Epithelial cell of proximal tubule (primary cell): ENCODE results near the gene C10orf53. TPM values are rescaled to one million over a fixed set of nuclear protein-coding genes. Genes with fewer than 3 reads are reported as not detected.

Experiments
- DNase-seq: peaks from one replicate; pipeline ENCODE4 v3.0.0-alpha.2; 2011; ENCODE audit warnings: low read depth
- H3K4me3 ChIP-seq: 2 replicates; pipeline ENCODE4 v1.5.1; 2011; ENCODE audit warnings: low read depth, mild to moderate bottlenecking, low read length
- total RNA-seq: library from RNA; depleted of rRNA; stranded (reverse); fragments of >200 nt; gene quantifications from 2 replicates; pipeline ENCODE4 v1.2.3, GENCODE V29; 2015
- TF ChIP-seq, protein P1 (sequence below): conservative IDR thresholded peaks from 2 replicates; pipeline ENCODE4 v1.5.1; 2012; ENCODE audit warnings: low read depth, mild to moderate bottlenecking, low read length

C10orf53 gene, protein sequence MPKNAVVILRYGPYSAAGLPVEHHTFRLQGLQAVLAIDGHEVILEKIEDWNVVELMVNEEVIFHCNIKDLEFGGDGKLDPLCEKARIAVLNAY
- not detected in 2 replicates for total RNA-seq

DNA sequence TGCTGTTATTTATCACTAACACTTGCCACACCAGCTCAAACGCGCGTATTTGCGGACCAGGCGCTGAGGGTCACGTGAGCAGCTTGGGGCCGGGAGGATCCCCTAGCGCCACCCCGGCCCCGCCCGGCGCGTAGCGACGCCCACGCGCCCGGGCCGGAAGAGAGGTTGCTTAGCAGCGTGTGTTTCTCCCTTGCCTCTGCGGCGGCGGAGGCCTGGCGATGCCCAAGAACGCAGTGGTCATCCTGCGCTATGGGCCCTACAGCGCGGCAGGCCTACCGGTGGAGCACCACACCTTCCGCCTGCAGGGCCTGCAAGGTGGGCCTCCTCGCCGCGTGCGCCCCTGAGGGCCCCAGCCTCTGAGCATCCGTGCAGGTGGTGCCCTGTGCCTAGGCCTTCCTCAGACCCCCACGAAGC is at the start of gene C10orf53:
Gene C10orf53, plus strand, starts transcription at position 172 of the 414 bp plus-strand sequence. Its CDS starts 47 bp downstream, at position 219.
- TF ChIP-seq, protein P1, sequence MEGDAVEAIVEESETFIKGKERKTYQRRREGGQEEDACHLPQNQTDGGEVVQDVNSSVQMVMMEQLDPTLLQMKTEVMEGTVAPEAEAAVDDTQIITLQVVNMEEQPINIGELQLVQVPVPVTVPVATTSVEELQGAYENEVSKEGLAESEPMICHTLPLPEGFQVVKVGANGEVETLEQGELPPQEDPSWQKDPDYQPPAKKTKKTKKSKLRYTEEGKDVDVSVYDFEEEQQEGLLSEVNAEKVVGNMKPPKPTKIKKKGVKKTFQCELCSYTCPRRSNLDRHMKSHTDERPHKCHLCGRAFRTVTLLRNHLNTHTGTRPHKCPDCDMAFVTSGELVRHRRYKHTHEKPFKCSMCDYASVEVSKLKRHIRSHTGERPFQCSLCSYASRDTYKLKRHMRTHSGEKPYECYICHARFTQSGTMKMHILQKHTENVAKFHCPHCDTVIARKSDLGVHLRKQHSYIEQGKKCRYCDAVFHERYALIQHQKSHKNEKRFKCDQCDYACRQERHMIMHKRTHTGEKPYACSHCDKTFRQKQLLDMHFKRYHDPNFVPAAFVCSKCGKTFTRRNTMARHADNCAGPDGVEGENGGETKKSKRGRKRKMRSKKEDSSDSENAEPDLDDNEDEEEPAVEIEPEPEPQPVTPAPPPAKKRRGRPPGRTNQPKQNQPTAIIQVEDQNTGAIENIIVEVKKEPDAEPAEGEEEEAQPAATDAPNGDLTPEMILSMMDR = no peak
- no peak for DNase-seq
- peak within 1 kb of the TSS; percentile 35 for H3K4me3 ChIP-seq

DNA sequence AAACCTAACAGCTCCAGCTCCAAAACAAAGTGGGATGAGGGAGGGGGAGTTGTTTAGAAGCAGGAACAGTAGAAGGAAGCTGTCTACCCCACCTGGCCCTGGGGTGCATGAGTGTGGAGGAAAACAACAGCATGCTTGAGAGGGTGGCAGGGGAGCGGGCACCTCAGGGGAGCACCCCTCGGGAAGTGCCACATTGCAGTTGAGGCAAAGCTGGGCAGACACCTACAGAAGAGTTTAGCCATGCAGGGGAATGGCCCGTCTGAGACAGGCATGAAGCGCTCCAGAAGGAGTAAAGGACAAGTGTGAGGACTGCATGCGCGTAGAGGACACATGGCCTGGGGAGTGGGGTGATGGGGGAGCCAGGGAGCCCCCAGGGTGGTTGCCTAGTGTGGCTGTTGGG is 47.5 kb upstream of the C10orf53 start:
- no peak overlapping the region for H3K4me3 ChIP-seq
- DNase-seq = no peak

DNA sequence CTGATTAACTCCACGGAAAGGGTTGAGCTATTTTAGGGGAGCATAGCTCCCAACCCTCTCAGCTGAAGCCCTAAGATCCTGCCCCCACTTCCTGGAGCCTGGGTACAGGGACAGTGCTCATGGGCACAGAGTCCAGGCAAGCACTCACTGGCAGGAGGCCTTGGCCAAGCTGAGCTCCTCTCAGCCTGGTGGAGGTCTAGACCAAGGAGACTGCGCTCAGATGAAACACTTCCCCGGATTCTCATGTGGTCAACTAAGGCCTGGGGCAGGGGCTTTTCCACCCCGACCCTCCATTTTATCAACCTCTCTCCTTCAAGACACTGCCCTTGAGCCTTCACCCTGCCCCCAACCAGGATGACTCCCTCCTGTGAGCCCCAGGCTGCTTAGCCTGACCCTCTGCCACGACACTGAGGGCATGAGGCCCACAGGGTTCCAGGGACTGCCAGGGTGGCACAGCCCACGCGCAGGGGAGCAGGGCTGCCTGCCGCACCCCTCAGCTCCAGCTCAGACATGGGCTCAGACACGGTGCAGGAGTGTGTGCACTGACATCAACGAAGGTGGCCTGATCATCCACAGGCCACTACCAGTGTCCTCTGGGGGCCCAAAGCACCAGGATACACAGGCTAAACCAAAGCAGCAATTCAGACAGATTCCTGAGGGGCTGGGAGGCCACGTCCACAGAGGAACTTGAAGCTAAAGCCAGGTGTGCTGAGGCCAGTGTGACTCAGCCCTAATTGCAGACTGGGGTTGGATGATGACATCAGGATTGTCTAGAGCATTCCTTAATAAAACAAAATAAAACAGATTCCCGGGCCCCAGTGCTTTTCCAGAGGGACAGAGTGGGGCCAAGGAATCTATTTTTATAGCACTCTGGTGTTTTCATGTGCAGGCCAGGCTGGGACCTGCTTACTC is 46.8 kb upstream of the C10orf53 start:
- H3K4me3 ChIP-seq = no peak overlapping the region
- TF ChIP-seq, protein P1 = no peak
- no peak for DNase-seq

More for the DNA sequence above, 47.5 kb upstream of the C10orf53 start:
- TF ChIP-seq, protein P1 = no peak

DNA sequence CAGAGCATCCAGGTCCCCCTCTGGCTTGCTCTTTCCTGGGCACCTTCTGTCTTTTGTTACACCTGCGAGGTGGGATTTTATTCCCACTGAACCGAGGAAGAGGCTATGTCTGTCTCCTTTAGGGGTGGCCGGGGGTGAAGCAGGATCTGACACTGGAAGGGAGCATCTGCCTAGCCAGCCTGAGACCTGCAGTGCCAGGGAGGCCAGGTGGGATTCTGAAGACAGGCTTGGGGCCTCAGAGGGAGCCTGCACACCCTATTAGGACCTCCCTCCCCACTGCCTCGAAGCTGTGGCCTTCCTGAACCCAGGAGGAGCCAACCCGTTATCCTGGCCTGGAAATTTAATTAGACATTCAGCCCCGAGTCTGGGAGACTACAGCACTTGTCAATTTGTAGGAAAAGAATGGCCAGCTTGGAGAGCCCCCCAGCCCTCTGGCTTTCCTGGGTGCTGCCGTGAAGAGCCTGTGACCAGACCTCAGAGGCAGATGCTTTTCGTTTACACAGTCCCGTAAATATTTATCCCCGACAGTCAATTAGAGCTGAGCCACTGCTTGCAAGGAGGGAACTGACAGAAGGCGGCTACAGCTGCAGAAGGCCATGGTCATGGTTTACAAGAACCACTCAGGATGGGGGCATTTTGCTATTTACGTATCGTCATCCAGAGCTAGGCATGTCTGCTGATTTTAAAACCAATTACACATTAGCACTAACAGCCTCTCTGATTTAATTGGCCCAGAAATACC is 46.0 kb upstream of the C10orf53 start:
- no peak for DNase-seq
- TF ChIP-seq, protein P1 = no peak
- no peak overlapping the region for H3K4me3 ChIP-seq

DNA sequence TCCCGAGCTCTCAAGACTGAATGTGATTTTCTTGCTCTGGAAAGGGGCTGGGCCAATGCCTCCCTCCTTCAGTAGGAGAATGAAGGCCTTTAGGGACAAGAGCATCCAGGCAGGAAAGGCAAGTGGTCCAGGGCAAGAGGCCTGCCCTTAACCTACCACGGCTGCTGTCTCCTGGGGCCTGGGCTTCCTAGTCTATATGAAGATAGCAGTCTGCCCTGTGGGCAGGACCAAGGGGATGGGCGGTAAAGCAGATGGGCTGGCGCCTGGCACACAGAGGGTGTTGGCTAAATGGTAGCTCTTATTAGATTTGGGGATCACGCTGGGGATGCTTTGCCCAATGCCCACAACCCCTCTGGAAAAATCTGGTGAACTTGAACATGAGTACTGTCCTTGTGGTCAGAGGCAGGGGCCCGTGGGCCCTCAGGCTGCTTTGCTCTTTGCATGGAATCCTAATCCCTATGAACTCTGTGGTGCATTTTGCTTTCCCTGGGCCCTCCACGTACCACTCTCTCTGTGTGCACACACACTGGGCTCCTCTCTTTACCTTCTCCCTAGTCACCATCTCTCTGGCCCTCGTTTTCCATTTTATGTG is 45.3 kb upstream of the C10orf53 start:
- DNase-seq = no peak
- H3K4me3 ChIP-seq = no peak overlapping the region
- TF ChIP-seq, protein P1 = no peak

DNA sequence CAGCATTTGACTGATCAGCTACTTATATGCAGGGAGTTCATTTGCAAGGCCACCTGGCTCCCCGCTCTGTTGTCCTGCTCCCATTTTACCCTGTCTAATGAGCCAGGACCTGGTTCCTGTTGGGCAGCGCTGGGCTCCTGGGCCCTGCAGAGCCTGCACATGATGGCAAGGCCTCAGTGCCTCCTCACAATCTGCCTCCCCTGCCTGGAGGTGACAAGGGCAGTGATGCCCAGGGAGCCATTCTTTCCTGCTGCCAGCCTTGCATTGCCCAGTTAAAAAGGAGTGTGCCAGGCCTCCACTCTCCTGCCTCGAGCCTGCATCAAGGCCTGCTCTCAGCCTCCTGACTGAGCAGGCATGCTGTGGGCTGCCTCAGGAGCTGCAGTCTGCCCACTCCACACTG is 37.1 kb upstream of the C10orf53 start:
- no peak for DNase-seq
- TF ChIP-seq, protein P1 = no peak
- no peak overlapping the region for H3K4me3 ChIP-seq
